GM18502 (cell line): Measurements from ENCODE around the gene MXRA8.

ENCODE experiments used
- ATAC-seq: cut with Tn5 transposase; IDR thresholded peaks from one replicate; pipeline ENCODE4 v1.9.1; 2021; ENCODE audit warnings: mild to moderate bottlenecking; ENCODE audit not compliant: unreplicated experiment, poor library complexity

MXRA8 gene

GRCh38 chr1:1352786-1353388, 5.5 kb downstream of the MXRA8 start:
- no peak for ATAC-seq

GRCh38 chr1:1351511-1352427, 6.6 kb downstream of the MXRA8 start:
- no peak for ATAC-seq

- peak; percentile 62 for ATAC-seq
These were observed 8.9 kb downstream of the MXRA8 start, which contains the start of gene DVL1 for GRCh38 chr1:1349256-1350012. DVL1 (minus strand) TSS chr1:1349418; CDS start chr1:1349065, 353 bp downstream.

- ATAC-seq = peak; percentile 38
These were observed 9.7 kb downstream of the MXRA8 start for GRCh38 chr1:1348420-1349255.

- ATAC-seq = no peak
These were observed 10.5 kb downstream of the MXRA8 start for GRCh38 chr1:1347663-1348419.

- no peak for ATAC-seq
These were observed 11.2 kb downstream of the MXRA8 start for GRCh38 chr1:1347026-1347595.

GRCh38 chr1:1346501-1346890, 11.9 kb downstream of the MXRA8 start:
- no peak for ATAC-seq

- no peak for ATAC-seq
These were observed 12.4 kb downstream of the MXRA8 start for GRCh38 chr1:1345860-1346500.

- ATAC-seq = no peak
These were observed 13.0 kb downstream of the MXRA8 start for GRCh38 chr1:1345384-1345783.

- ATAC-seq = no peak
These were observed 13.5 kb downstream of the MXRA8 start for GRCh38 chr1:1344655-1345361.

GRCh38 chr1:1343811-1344421, 14.4 kb downstream of the MXRA8 start:
- no peak for ATAC-seq

GRCh38 chr1:1342584-1343115, 15.7 kb downstream of the MXRA8 start:
- ATAC-seq = no peak

- no peak for ATAC-seq
These were observed 16.2 kb downstream of the MXRA8 start for GRCh38 chr1:1342061-1342562.

GRCh38 chr1:1341549-1342021, 16.8 kb downstream of the MXRA8 start:
- ATAC-seq = no peak

GRCh38 chr1:1340791-1341548, 17.4 kb downstream of the MXRA8 start:
- no peak for ATAC-seq

- no peak for ATAC-seq
These were observed 18.2 kb downstream of the MXRA8 start for GRCh38 chr1:1340185-1340584.
